ENCODE results near the gene EPHX1.

- no peak for TF ChIP-seq NFIC (IDR thresholded peaks at IDR 0.05)
- TF ChIP-seq FOXM1 (IDR thresholded peaks at IDR 0.05; ENCODE audit: borderline replicate concordance, low read depth), result no peak
- no peak for TF ChIP-seq EP300 (IDR thresholded peaks at IDR 0.05; ENCODE audit: borderline replicate concordance)
- TF ChIP-seq TEAD4 (IDR thresholded peaks at IDR 0.05), result no peak
- no peak for TF ChIP-seq CEBPB (IDR thresholded peaks at IDR 0.05)
- no peak for TF ChIP-seq MAX (IDR thresholded peaks at IDR 0.05)
- TF ChIP-seq REST (IDR thresholded peaks at IDR 0.05; ENCODE audit: low read depth), result no peak
- no peak for TF ChIP-seq TAF1 (IDR thresholded peaks at IDR 0.05; ENCODE audit: low read depth)
These were observed 36.7 kb downstream of the EPHX1 start for GRCh38 chr1:225846331-225847310.
